Epithelial cell of prostate (primary cell): ENCODE data around the gene MCF2L2.
A peak's percentile ranks its signal among the peaks of the same experiment; 100 is the strongest.

Source experiments
- DNase-seq: peaks from one replicate; pipeline ENCODE4 v3.0.0-alpha.2; 2011; ENCODE audit warnings: low read depth, low spot score
- H3K27ac ChIP-seq: fragments of 450-650 bp; 2 replicates; pipeline ENCODE4 v1.5.1; 2017; ENCODE audit warnings: mild to moderate bottlenecking

MCF2L2 gene

GRCh38 chr3:183306798-183307671 lies 121.4 kb downstream of the MCF2L2 start:
- no peak for DNase-seq
- H3K27ac ChIP-seq, result peak overlapping the region; percentile 61

- no peak for DNase-seq
- H3K27ac ChIP-seq, result no peak overlapping the region
These were observed 124.7 kb downstream of the MCF2L2 start for GRCh38 chr3:183303690-183304089.

GRCh38 chr3:183301937-183302580 lies 126.4 kb downstream of the MCF2L2 start:
- H3K27ac ChIP-seq, result no peak overlapping the region
- no peak for DNase-seq

- DNase-seq, result no peak
- H3K27ac ChIP-seq, result no peak overlapping the region
These were observed 127.3 kb downstream of the MCF2L2 start for GRCh38 chr3:183300996-183301562.

- DNase-seq, result no peak
These were observed 128.4 kb downstream of the MCF2L2 start for GRCh38 chr3:183299976-183300375.

GRCh38 chr3:183298701-183299153 lies 129.7 kb downstream of the MCF2L2 start:
- DNase-seq, result no peak
- no peak overlapping the region for H3K27ac ChIP-seq

More at GRCh38 chr3:183299976-183300375, 128.4 kb downstream of the MCF2L2 start:
- no peak overlapping the region for H3K27ac ChIP-seq

GRCh38 chr3:183296944-183297343 lies 131.5 kb downstream of the MCF2L2 start:
- no peak for DNase-seq
- no peak overlapping the region for H3K27ac ChIP-seq

GRCh38 chr3:183295211-183295610 lies 133.2 kb downstream of the MCF2L2 start:
- peak overlapping the region; percentile 87 for H3K27ac ChIP-seq
- DNase-seq, result peak; percentile 91

GRCh38 chr3:183293966-183294365 lies 134.5 kb downstream of the MCF2L2 start:
- no peak overlapping the region for H3K27ac ChIP-seq
- no peak for DNase-seq

GRCh38 chr3:183291497-183292031 lies 136.9 kb downstream of the MCF2L2 start:
- peak overlapping the region; percentile 62 for H3K27ac ChIP-seq
- DNase-seq, result peak; percentile 86

- no peak for DNase-seq
- H3K27ac ChIP-seq, result no peak overlapping the region
These were observed 138.2 kb downstream of the MCF2L2 start for GRCh38 chr3:183290216-183290615.

GRCh38 chr3:183288117-183288516 lies 140.3 kb downstream of the MCF2L2 start:
- peak overlapping the region; percentile 79 for H3K27ac ChIP-seq

GRCh38 chr3:183287301-183287971 lies 141.0 kb downstream of the MCF2L2 start:
- DNase-seq, result no peak
- peak overlapping the region; percentile 79 for H3K27ac ChIP-seq

More at GRCh38 chr3:183288117-183288516, 140.3 kb downstream of the MCF2L2 start:
- no peak for DNase-seq

GRCh38 chr3:183285828-183286457 lies 142.5 kb downstream of the MCF2L2 start:
- DNase-seq, result peak; percentile 98
- H3K27ac ChIP-seq, result peak overlapping the region; percentile 79

GRCh38 chr3:183285318-183285717 lies 143.1 kb downstream of the MCF2L2 start:
- DNase-seq, result no peak
- peak overlapping the region; percentile 79 for H3K27ac ChIP-seq

GRCh38 chr3:183284570-183284969 lies 143.8 kb downstream of the MCF2L2 start:
- H3K27ac ChIP-seq, result peak overlapping the region; percentile 79
- DNase-seq, result no peak

GRCh38 chr3:183283886-183284285 lies 144.5 kb downstream of the MCF2L2 start:
- H3K27ac ChIP-seq, result peak overlapping the region; percentile 79

GRCh38 chr3:183281126-183281797 lies 147.2 kb downstream of the MCF2L2 start:
- DNase-seq, result no peak
- no peak overlapping the region for H3K27ac ChIP-seq

More at GRCh38 chr3:183283886-183284285, 144.5 kb downstream of the MCF2L2 start:
- no peak for DNase-seq

- DNase-seq, result no peak
- no peak overlapping the region for H3K27ac ChIP-seq
These were observed 149.0 kb downstream of the MCF2L2 start for GRCh38 chr3:183279371-183279770.
